HG02840 (cell line): ENCODE results near the gene UBE2O.

Experiments used
- ATAC-seq: cut with Tn5 transposase; IDR thresholded peaks from one replicate; pipeline ENCODE4 v1.9.1; 2021; ENCODE audit warnings: mild to moderate bottlenecking, moderate library complexity, moderate number of reproducible peaks; ENCODE audit not compliant: unreplicated experiment, low FRiP score

The UBE2O gene

GRCh38 chr17:76487451-76488192 lies 34.7 kb upstream of the UBE2O start:
- no peak for ATAC-seq

- no peak for ATAC-seq
Measured at GRCh38 chr17:76485569-76485968, 32.6 kb upstream of the UBE2O start.

GRCh38 chr17:76484228-76484725 lies 31.3 kb upstream of the UBE2O start:
- ATAC-seq, result no peak

GRCh38 chr17:76481071-76481655 lies 28.2 kb upstream of the UBE2O start:
- ATAC-seq, result peak; percentile 73

GRCh38 chr17:76480632-76481031 lies 27.7 kb upstream of the UBE2O start:
- no peak for ATAC-seq

- no peak for ATAC-seq
Measured at GRCh38 chr17:76479515-76480060, 26.6 kb upstream of the UBE2O start.

- no peak for ATAC-seq
Measured at GRCh38 chr17:76478730-76479514, 26.0 kb upstream of the UBE2O start.

- no peak for ATAC-seq
Measured at GRCh38 chr17:76478097-76478496, 25.1 kb upstream of the UBE2O start.

- ATAC-seq, result no peak
Measured at GRCh38 chr17:76477576-76477975, 24.6 kb upstream of the UBE2O start.

- no peak for ATAC-seq
Measured at GRCh38 chr17:76476736-76477135, 23.8 kb upstream of the UBE2O start.

- no peak for ATAC-seq
Measured at GRCh38 chr17:76475302-76475701, 22.4 kb upstream of the UBE2O start.

- ATAC-seq, result no peak
Measured at GRCh38 chr17:76474894-76475293, 21.9 kb upstream of the UBE2O start.

GRCh38 chr17:76474238-76474637 lies 21.3 kb upstream of the UBE2O start:
- ATAC-seq, result no peak

- no peak for ATAC-seq
Measured at GRCh38 chr17:76473541-76473985, 20.6 kb upstream of the UBE2O start.

GRCh38 chr17:76472726-76473125 lies 19.8 kb upstream of the UBE2O start:
- no peak for ATAC-seq

GRCh38 chr17:76472258-76472645 lies 19.3 kb upstream of the UBE2O start:
- ATAC-seq, result no peak

GRCh38 chr17:76471498-76472257 lies 18.7 kb upstream of the UBE2O start:
- ATAC-seq, result no peak

GRCh38 chr17:76469991-76470739 lies 17.2 kb upstream of the UBE2O start:
- no peak for ATAC-seq
